ENCODE measurements around the gene HMGCR. TPM values are rescaled to one million over a fixed set of nuclear protein-coding genes. Genes with fewer than 3 reads are reported as not detected.

Gene HMGCR
- total RNA-seq, 1 donor from 2014 or later: 163 TPM

DNA sequence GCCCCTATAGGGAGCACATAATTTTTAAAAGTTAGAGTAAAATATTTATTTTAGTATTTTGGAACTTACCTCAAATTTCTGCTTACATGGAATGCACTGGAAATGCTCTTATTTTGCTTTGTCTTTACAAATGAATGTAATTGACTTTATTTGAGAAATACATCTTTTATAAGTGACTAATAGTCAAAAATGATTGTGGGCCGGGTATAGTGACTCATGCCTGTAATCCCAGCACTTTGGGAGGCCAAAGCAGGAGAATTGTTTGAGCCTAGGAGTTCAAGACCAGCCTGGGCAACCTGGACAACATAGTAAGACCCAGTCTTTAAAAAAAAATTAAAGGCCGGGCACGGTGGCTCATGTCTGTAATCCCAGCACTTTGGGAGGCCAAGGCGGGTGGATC, 5.8 kb downstream of the HMGCR start:
- H3K9me3 Mint-ChIP-seq (ENCODE audit: low read depth): no peaks in the 10 kb centered on the region

DNA sequence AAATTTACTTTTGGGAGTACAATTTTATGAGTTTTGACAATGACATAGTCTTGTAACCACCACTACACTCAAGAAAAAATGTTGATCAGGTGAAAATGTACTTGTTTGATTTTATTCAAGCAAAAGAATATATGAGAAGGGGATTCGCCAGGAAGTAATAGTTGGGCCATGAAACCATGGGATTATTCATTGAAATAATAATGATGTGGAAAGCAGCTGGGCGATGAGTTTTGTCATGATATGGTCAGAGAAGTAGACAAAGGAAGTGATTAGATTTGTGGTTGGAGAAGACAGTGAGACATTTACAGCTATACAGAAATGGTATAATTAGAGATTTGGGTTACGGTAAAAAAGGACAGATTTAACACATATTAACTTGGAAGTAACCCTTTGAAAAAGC, 11.2 kb downstream of the HMGCR start:
- H3K4me1 Mint-ChIP-seq (ENCODE audit: low read depth): no peaks in the 10 kb centered on the region
- no peak for DNase-seq (ENCODE audit: low spot score, unreplicated experiment)
- H3K27me3 Mint-ChIP-seq: no peaks in the 10 kb centered on the region
- no peaks in the 10 kb centered on the region for H3K9me3 Mint-ChIP-seq (ENCODE audit: low read depth)
- TF ChIP-seq, protein P1, sequence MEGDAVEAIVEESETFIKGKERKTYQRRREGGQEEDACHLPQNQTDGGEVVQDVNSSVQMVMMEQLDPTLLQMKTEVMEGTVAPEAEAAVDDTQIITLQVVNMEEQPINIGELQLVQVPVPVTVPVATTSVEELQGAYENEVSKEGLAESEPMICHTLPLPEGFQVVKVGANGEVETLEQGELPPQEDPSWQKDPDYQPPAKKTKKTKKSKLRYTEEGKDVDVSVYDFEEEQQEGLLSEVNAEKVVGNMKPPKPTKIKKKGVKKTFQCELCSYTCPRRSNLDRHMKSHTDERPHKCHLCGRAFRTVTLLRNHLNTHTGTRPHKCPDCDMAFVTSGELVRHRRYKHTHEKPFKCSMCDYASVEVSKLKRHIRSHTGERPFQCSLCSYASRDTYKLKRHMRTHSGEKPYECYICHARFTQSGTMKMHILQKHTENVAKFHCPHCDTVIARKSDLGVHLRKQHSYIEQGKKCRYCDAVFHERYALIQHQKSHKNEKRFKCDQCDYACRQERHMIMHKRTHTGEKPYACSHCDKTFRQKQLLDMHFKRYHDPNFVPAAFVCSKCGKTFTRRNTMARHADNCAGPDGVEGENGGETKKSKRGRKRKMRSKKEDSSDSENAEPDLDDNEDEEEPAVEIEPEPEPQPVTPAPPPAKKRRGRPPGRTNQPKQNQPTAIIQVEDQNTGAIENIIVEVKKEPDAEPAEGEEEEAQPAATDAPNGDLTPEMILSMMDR (IDR thresholded peaks at IDR 0.05; ENCODE audit: unreplicated experiment): no peak
- H3K4me3 Mint-ChIP-seq (ENCODE audit: low read depth): no peak overlapping the region
- no peak overlapping the region for H3K27ac Mint-ChIP-seq
- peaks cover 39% of the 10 kb centered on the region for H3K36me3 Mint-ChIP-seq (ENCODE audit: insufficient read depth)

More for the DNA sequence above, 5.8 kb downstream of the HMGCR start:
- H3K36me3 Mint-ChIP-seq (ENCODE audit: insufficient read depth): peaks cover 18% of the 10 kb centered on the region
- TF ChIP-seq, protein P1 (IDR thresholded peaks at IDR 0.05; ENCODE audit: unreplicated experiment): no peak
- DNase-seq (ENCODE audit: low spot score, unreplicated experiment): no peak
- H3K27me3 Mint-ChIP-seq: no peaks in the 10 kb centered on the region
- no peak overlapping the region for H3K27ac Mint-ChIP-seq
- no peak overlapping the region for H3K4me3 Mint-ChIP-seq (ENCODE audit: low read depth)
- H3K4me1 Mint-ChIP-seq (ENCODE audit: low read depth): peaks cover 35% of the 10 kb centered on the region

DNA sequence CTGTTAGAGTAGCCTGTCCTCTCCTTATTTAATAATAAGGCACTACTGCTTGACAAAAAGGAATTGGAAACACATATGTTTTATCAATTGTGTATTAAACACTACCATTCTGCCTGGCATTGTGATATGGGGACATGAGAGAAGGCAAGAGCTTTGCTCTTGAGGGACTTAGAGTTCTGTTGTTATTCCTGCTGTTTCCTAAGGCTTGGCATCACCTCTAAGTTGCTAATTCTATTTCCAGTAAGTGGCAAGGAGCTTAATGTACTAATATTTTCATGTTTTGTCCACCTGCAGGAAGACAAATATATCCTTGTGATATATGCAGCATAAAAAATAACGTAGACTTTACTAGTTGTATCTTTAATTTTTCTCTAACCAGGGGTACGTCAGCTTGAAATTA, 12.6 kb downstream of the HMGCR start:
- no peak for DNase-seq (ENCODE audit: low spot score, unreplicated experiment)
- Mint-ChIP-seq H3K36me3 (ENCODE audit: insufficient read depth) (peaks cover 40% of the 10 kb centered on the region), H3K4me3 (ENCODE audit: low read depth) (no peak overlapping the region), H3K27me3 (no peaks in the 10 kb centered on the region), H3K27ac (no peak overlapping the region), H3K9me3 (ENCODE audit: low read depth) (no peaks in the 10 kb centered on the region), H3K4me1 (ENCODE audit: low read depth) (no peaks in the 10 kb centered on the region)
- TF ChIP-seq, protein P1 (IDR thresholded peaks at IDR 0.05; ENCODE audit: unreplicated experiment): no peak

DNA sequence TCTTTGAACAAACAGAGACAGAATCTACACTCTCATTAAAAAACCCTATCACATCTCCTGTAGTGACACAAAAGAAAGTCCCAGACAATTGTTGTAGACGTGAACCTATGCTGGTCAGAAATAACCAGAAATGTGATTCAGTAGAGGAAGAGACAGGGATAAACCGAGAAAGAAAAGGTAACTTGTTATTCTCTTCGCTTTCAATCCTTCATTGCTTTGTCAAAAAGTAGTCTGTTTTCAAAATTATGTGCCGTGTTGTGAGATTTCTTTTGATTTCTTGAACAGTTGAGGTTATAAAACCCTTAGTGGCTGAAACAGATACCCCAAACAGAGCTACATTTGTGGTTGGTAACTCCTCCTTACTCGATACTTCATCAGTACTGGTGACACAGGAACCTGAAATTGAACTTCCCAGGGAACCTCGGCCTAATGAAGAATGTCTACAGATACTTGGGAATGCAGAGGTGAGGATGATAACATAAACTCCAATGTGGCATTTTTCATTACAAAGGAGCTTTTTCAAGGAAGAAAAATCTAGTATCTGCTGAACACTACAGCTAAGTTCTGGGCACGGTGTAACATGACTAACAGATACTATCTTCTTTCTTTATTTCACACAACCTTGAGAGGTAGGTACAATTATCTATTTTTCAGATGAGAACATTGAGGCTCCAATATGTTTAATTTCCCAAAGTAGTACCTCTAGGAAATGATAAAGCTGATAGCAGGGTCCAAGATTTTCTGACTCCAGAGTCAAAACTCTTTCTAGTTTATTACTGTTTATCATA, 14.3 kb downstream of the HMGCR start:
- TF ChIP-seq, protein P1 (IDR thresholded peaks at IDR 0.05; ENCODE audit: unreplicated experiment): no peak

DNA sequence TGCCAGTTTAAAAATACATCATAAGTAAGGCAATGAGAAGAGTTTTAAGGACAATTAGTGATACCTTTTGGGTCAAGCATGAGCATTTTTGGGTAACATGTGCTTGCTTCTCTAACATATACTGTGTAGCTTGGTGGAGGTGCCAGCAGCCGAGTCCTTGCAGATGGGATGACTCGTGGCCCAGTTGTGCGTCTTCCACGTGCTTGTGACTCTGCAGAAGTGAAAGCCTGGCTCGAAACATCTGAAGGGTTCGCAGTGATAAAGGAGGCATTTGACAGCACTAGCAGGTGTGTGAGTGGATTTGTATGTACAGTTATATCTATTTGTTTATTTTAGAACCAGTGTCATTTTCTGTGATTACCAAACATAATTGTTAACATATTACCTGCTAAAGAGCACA, 18.2 kb downstream of the HMGCR start:
- DNase-seq (ENCODE audit: low spot score, unreplicated experiment): no peak
- TF ChIP-seq, protein P1 (IDR thresholded peaks at IDR 0.05; ENCODE audit: unreplicated experiment): no peak
- H3K27me3 Mint-ChIP-seq: no peaks in the 10 kb centered on the region
- H3K27ac Mint-ChIP-seq: no peak overlapping the region
- H3K36me3 Mint-ChIP-seq (ENCODE audit: insufficient read depth): peaks cover 39% of the 10 kb centered on the region
- H3K4me1 Mint-ChIP-seq (ENCODE audit: low read depth): no peaks in the 10 kb centered on the region
- H3K9me3 Mint-ChIP-seq (ENCODE audit: low read depth): no peaks in the 10 kb centered on the region
- H3K4me3 Mint-ChIP-seq (ENCODE audit: low read depth): no peak overlapping the region

More for the DNA sequence above, 14.3 kb downstream of the HMGCR start:
- no peak for DNase-seq (ENCODE audit: low spot score, unreplicated experiment)
- Mint-ChIP-seq H3K27ac (no peak overlapping the region), H3K9me3 (ENCODE audit: low read depth) (no peaks in the 10 kb centered on the region), H3K27me3 (no peaks in the 10 kb centered on the region), H3K4me1 (ENCODE audit: low read depth) (no peaks in the 10 kb centered on the region), H3K36me3 (ENCODE audit: insufficient read depth) (peaks cover 35% of the 10 kb centered on the region), H3K4me3 (ENCODE audit: low read depth) (no peak overlapping the region)
